Lung (tissue), 12 donors: ENCODE data around the gene DHX32. TPM values are rescaled to one million over a fixed set of nuclear protein-coding genes. Genes with fewer than 3 reads are reported as not detected.

ENCODE experiments used
- ATAC-seq: fragments of 200-7000 bp; cut with Tn5 transposase; one replicate; pipeline ENCODE4 v1.9.1; 2020; ENCODE audit warnings: moderate number of reproducible peaks; ENCODE audit not compliant: insufficient read depth, low FRiP score
- DNase-seq, 3 donors: peaks; one replicate each; pipeline ENCODE4 v3.0.0-alpha.2; 2013 to 2017
- H3K27ac ChIP-seq, 2 donors: one replicate each; pipeline ENCODE4 v1.5.1; 2013; ENCODE audit warnings: mild to moderate bottlenecking in 2 of 2, moderate library complexity in 2 of 2, control low read depth in 1 of 2, inconsistent platforms in 1 of 2, low read depth in 1 of 2, low read length in 1 of 2
- H3K27me3 ChIP-seq, 3 donors: one replicate each; pipeline ENCODE4 v1.5.1; 2013; ENCODE audit warnings: low read length in 2 of 3; ENCODE audit not compliant: control insufficient read depth in 3 of 3, insufficient read depth in 3 of 3
- H3K36me3 ChIP-seq, 4 donors: one replicate each; pipeline ENCODE4 v1.5.1; 2013; ENCODE audit warnings: low read length in 4 of 4, mild to moderate bottlenecking in 1 of 4, moderate library complexity in 1 of 4; ENCODE audit not compliant: control insufficient read depth in 4 of 4, insufficient read depth in 4 of 4
- H3K4me1 ChIP-seq, 5 donors: one replicate each; pipeline ENCODE4 v1.5.1; 2013; ENCODE audit warnings: low read length in 5 of 5, mild to moderate bottlenecking in 2 of 5, moderate library complexity in 1 of 5; ENCODE audit not compliant: control insufficient read depth in 5 of 5, insufficient read depth in 5 of 5
- H3K4me3 ChIP-seq: one replicate; pipeline ENCODE4 v1.5.1; 2013; ENCODE audit warnings: mild to moderate bottlenecking, control low read depth, moderate library complexity
- H3K9ac ChIP-seq, 2 donors: one replicate each; pipeline ENCODE4 v1.5.1; 2013; ENCODE audit warnings: low read length in 2 of 2, control low read depth in 1 of 2; ENCODE audit not compliant: insufficient read depth in 1 of 2
- H3K9me3 ChIP-seq, 4 donors: one replicate each; pipeline ENCODE4 v1.5.1; 2013; ENCODE audit warnings: low read length in 3 of 4, mild to moderate bottlenecking in 1 of 4, moderate library complexity in 1 of 4; ENCODE audit not compliant: control insufficient read depth in 4 of 4, insufficient read depth in 3 of 4
- CTCF ChIP-seq: IDR thresholded peaks from 2 replicates; pipeline ENCODE4 v1.5.1; 2012; ENCODE audit warnings: mild to moderate bottlenecking; ENCODE audit errors: control extremely low read depth, extremely low read depth
- WGBS, 2 donors: extraction: QIAGEN DNeasy Blood & Tissue Kit; methylation state at CpG; one replicate each; pipeline ENCODE4 v1.1.7; 2013; 5-methylcytosine and 5-hydroxymethylcytosine counted together
- polyA plus RNA-seq, 2 donors: library from polyadenylated mRNA; stranded (reverse); fragments of 200-250 nt; gene quantifications; one replicate each; pipeline ENCODE4 v1.2.1, GENCODE V29; 2013
- total RNA-seq, 2 donors: library from RNA; depleted of rRNA in 1 of 2; stranded (reverse); fragments of >200 nt in 1 of 2; gene quantifications; one replicate each; pipeline ENCODE4 v1.2.1, GENCODE V29; 2014 to 2021
- donor health status: control.
- donor health status: control.
- donor health status: Bipolar disorder and iron deficiency.
- donor health status: healthy.
- donor health status: DM: yes; HTN: yes; CAD: no.

The DHX32 gene
- total and polyA plus RNA-seq, 4 donors, result 15.2 to 33.8 (median 25.5) TPM

DNA sequence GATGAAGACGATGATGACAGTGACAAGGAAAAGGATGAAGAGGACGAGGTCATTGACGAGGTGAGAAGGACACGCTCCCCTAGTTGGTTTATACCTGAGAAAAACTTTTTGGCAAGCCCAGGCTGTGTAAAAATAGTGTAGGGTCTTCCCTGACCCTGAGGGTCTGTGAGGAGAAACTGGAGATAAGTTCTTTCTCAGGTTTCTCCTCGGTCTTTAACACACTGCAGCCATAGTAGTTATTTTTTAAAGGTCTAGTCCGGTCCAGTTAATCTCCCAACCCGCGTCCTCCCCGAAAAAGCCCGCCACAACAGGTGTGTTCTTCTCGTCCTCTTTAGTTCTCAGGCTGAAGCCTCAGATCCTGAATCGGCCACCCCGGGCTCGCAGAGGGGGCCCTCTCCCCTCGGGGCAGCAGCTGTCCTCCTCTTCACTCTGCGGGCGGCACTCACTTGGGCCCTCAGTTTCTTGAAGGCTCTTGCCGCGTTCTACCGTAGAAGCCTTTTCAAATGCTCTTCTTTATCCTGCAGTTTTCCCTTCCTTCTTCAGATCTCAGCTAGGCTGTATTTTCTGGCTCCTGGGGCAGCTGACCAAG, 57.3 kb downstream of the DHX32 start:
- H3K4me3 ChIP-seq, result peak overlapping the region; percentile 86
- H3K4me1 ChIP-seq, result peaks cover 5 to 20% (median 13%) of the 10 kb centered on the region in 5 donors
- WGBS, 2 donors, result 0% methylated on average over 20 of the region's 20 CpGs
- DNase-seq (peak in 1 of 3 donors; percentile 19), ATAC-seq (no peak)
- peak overlapping the region; percentile 89 to 96 for H3K27ac ChIP-seq
- no peak for TF ChIP-seq CTCF
- peaks cover 8 to 18% (median 13%) of the 10 kb centered on the region in 4 donors for H3K36me3 ChIP-seq
- no peaks in the 10 kb centered on the region for H3K9me3 ChIP-seq
- no peaks in the 10 kb centered on the region for H3K27me3 ChIP-seq
- H3K9ac ChIP-seq, result peak overlapping the region; percentile 85 to 99

DNA sequence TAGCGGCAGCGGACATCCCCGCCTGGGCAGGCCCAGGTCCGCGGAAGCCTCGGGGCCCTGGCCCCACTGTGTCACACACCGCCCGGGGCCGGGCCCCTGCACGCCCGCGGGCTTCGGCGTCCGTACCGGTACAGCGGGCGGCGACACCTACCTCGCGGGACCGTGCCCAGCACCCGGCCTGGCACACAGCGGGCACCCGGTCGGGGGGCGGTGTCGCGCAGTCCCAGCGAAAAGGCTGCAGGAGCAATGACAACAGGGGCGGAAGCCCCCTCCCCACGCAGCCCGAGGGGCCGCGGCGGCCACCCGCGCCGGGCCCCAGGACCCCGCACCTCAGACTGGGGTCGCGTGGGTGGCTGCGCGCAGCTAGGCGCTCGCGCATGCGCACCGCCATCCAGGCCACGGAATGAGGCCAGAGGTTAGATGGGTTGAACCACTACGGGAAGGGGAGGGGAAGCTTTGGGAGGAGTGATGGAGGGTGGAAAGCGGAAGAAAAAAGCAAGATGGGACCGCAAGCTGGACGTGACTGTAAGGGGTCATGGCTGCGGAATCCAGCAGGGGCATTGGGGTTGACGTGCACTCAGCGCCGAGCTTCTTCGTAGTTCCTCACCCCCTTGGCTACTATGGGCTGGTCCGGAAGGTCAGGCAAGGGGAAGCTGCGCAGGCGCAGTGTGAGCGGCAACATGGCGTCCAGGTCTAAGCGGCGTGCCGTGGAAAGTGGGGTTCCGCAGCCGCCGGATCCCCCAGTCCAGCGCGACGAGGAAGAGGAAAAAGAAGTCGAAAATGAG, 58.0 kb downstream of the DHX32 start, which contains the start of the genes BCCIP and UROS:
BCCIP (plus strand) TSS at position 669 of the 785 bp plus-strand sequence; CDS start at position 681, 12 bp downstream.
UROS (minus strand) TSS at position 381 of the 785 bp plus-strand sequence. CDS start 6,759 bp downstream, outside the sequence.
- Histone ChIP-seq H3K4me1 (peaks cover 5 to 20% (median 13%) of the 10 kb centered on the region in 5 donors), H3K27ac (peak within 1 kb of the TSS; percentile 89 to 96), H3K9me3 (no peaks in the 10 kb centered on the region), H3K9ac (peak within 1 kb of the TSS; percentile 85 to 99), H3K36me3 (peaks cover 2 to 13% (median 7%) of the 10 kb centered on the region in 4 donors), H3K27me3 (no peaks in the 10 kb centered on the region), H3K4me3 (peak within 1 kb of the TSS; percentile 86)
- WGBS, 2 donors, result 0% methylated on average over 72 to 74 of the region's 74 CpGs
- peak; percentile 90 to 95 (median 93) for DNase-seq
- TF ChIP-seq CTCF, result no peak
- ATAC-seq, result peak; percentile 97

DNA sequence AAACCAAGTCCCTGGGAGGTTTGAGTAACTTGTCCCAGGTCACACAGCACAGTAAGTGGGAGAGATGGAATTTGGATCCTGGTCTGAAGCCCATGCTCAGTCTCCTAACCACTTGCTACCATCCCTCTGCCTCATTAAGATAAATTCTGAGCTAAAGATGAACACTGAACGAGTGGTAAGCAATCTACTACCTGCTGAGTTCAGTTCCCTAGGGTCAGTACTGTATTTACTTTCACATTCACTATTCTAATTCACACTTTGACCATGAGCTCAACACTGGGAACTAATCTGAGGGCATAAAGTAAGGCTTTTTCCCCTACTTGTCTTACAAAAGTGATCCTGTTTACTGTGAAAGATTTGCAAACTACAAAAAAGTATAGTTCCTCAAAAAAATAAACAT, 60.4 kb downstream of the DHX32 start:
- H3K9me3 ChIP-seq, result no peaks in the 10 kb centered on the region
- H3K4me3 ChIP-seq, result no peak overlapping the region
- H3K4me1 ChIP-seq, result peaks cover 5 to 20% (median 13%) of the 10 kb centered on the region in 5 donors
- TF ChIP-seq CTCF, result no peak
- no peak overlapping the region for H3K27ac ChIP-seq
- DNase-seq (no peak), ATAC-seq (no peak)
- H3K27me3 ChIP-seq, result no peaks in the 10 kb centered on the region
- 65 to 86% methylated on average over 1 of the region's 1 CpG for WGBS, 2 donors
- H3K9ac ChIP-seq, result no peak overlapping the region
- H3K36me3 ChIP-seq, result peaks cover 0 to 4% (median under 1%) of the 10 kb centered on the region in 4 donors
